GM12801 (cell line): ENCODE results near the gene ZBTB16.

ENCODE experiments used
- CTCF ChIP-seq: IDR thresholded peaks from one replicate; pipeline ENCODE4 v1.5.1; 2011; ENCODE audit warnings: control low read depth; ENCODE audit not compliant: insufficient read length; ENCODE audit errors: extremely low read depth

Gene ZBTB16

GRCh38 chr11:114133548-114134329, 74.2 kb downstream of the ZBTB16 start:
- TF ChIP-seq CTCF = no peak

GRCh38 chr11:114134870-114135269, 75.4 kb downstream of the ZBTB16 start:
- TF ChIP-seq CTCF = no peak

GRCh38 chr11:114135737-114136151, 76.2 kb downstream of the ZBTB16 start:
- TF ChIP-seq CTCF = no peak

- no peak for TF ChIP-seq CTCF
Observed at GRCh38 chr11:114136686-114137640, 77.5 kb downstream of the ZBTB16 start.

GRCh38 chr11:114137838-114138237, 78.3 kb downstream of the ZBTB16 start:
- no peak for TF ChIP-seq CTCF

GRCh38 chr11:114138411-114138810, 78.9 kb downstream of the ZBTB16 start:
- TF ChIP-seq CTCF = no peak

- TF ChIP-seq CTCF = no peak
Observed at GRCh38 chr11:114140826-114141225, 81.3 kb downstream of the ZBTB16 start.
